Nephron (organoid): ENCODE measurements around the gene STAT2.

Source experiments
- H3K27ac Mint-ChIP-seq, 3 experiments: 2 replicates each; pipeline ENCODE4 v1.8.0; 2020; ENCODE audit warnings: mixed read lengths in 3 of 3, mild to moderate bottlenecking in 2 of 3, moderate library complexity in 1 of 3
- H3K27me3 Mint-ChIP-seq: 2 replicates; pipeline ENCODE4 v1.8.0; 2021; ENCODE audit warnings: low read depth, mild to moderate bottlenecking, moderate library complexity, mixed read lengths
- H3K36me3 Mint-ChIP-seq: 2 replicates; pipeline ENCODE4 v1.8.0; 2020; ENCODE audit warnings: low read depth, mixed read lengths
- H3K4me1 Mint-ChIP-seq: 2 replicates; pipeline ENCODE4 v1.8.0; 2020; ENCODE audit warnings: mixed read lengths
- H3K4me3 Mint-ChIP-seq, 3 experiments: 2 replicates each; pipeline ENCODE4 v1.8.0; 2020; ENCODE audit warnings: mild to moderate bottlenecking in 3 of 3, mixed read lengths in 3 of 3, moderate library complexity in 2 of 3
- H3K9me3 Mint-ChIP-seq: 2 replicates; pipeline ENCODE4 v1.8.0; 2020; ENCODE audit warnings: mixed read lengths
- TF ChIP-seq, protein P1 (sequence below), 3 experiments: fragments of 200-600 bp; sonication (generic); IDR thresholded peaks; one replicate each; pipeline ENCODE4 v1.5.0; 2021; ENCODE audit warnings: antibody characterized with exemption in 3 of 3; ENCODE audit not compliant: unreplicated experiment in 3 of 3

The STAT2 gene

GRCh38 chr12:56362130-56363059, 2.5 kb upstream of the STAT2 start, which contains the start of gene APOF:
APOF (minus strand) TSS chr12:56362857; CDS start chr12:56362745, 112 bp downstream.
- Mint-ChIP-seq H3K9me3 (no peaks in the 10 kb centered on the region), H3K4me3 (peak within 1 kb of the TSS; percentile 91 to 97 (median 97)), H3K4me1 (peaks cover 15% of the 10 kb centered on the region), H3K27ac (peak within 1 kb of the TSS; percentile 90 to 94 (median 93)), H3K27me3 (no peaks in the 10 kb centered on the region), H3K36me3 (no peaks in the 10 kb centered on the region)
- TF ChIP-seq, protein P1, sequence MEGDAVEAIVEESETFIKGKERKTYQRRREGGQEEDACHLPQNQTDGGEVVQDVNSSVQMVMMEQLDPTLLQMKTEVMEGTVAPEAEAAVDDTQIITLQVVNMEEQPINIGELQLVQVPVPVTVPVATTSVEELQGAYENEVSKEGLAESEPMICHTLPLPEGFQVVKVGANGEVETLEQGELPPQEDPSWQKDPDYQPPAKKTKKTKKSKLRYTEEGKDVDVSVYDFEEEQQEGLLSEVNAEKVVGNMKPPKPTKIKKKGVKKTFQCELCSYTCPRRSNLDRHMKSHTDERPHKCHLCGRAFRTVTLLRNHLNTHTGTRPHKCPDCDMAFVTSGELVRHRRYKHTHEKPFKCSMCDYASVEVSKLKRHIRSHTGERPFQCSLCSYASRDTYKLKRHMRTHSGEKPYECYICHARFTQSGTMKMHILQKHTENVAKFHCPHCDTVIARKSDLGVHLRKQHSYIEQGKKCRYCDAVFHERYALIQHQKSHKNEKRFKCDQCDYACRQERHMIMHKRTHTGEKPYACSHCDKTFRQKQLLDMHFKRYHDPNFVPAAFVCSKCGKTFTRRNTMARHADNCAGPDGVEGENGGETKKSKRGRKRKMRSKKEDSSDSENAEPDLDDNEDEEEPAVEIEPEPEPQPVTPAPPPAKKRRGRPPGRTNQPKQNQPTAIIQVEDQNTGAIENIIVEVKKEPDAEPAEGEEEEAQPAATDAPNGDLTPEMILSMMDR (IDR thresholded peaks at IDR 0.05; ENCODE audit: unreplicated experiment in 3 of 3): no peak

DNA sequence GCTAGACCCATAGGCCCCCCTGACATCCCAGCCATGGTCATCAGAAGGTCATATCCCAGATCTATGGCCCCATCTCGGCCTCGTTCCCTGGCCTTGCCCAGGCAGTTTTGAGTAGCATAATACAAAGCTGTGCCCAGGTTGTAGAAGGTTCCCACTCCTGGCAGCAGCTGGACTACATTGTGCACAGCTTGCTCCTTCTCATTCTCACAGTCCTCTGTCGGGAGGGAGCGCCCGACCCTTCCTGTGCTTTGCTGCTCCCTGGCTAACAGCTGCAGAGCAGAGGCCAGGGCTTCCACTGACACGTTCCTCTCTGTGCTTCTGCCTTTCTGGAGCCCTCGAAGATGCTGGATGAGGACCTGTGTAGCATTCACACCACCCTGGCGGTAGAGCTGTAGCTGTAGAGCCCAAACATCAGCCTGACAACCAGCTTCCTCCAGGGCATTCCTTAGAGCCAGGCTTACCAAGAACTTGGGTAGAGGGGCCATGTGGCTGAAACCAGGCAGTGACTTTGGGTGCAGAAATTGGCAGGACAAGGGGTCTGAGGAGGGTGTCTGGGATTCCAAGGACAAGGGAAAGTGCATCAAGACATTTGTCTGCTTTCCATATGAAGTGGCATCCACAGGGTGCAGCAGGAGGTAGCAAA, 1.7 kb upstream of the STAT2 start:
- Mint-ChIP-seq H3K9me3 (no peaks in the 10 kb centered on the region), H3K27me3 (no peaks in the 10 kb centered on the region), H3K4me1 (peaks cover 15% of the 10 kb centered on the region), H3K36me3 (no peaks in the 10 kb centered on the region), H3K27ac (peak overlapping the region; percentile 90 to 94 (median 93)), H3K4me3 (peak overlapping the region; percentile 91 to 97 (median 97))
- TF ChIP-seq, protein P1 (IDR thresholded peaks at IDR 0.05; ENCODE audit: unreplicated experiment in 3 of 3): no peak

GRCh38 chr12:56358836-56359532, 923 bp downstream of the STAT2 start:
- peaks cover 19% of the 10 kb centered on the region for H3K36me3 Mint-ChIP-seq
- TF ChIP-seq, protein P1 (IDR thresholded peaks at IDR 0.05; ENCODE audit: unreplicated experiment in 3 of 3): no peak
- H3K4me1 Mint-ChIP-seq: peaks cover 15% of the 10 kb centered on the region
- peak overlapping the region; percentile 90 to 94 (median 93) for H3K27ac Mint-ChIP-seq
- peak overlapping the region; percentile 91 to 97 (median 97) for H3K4me3 Mint-ChIP-seq
- no peaks in the 10 kb centered on the region for H3K27me3 Mint-ChIP-seq
- H3K9me3 Mint-ChIP-seq: no peaks in the 10 kb centered on the region

GRCh38 chr12:56351325-56351724, 8.6 kb downstream of the STAT2 start:
- Mint-ChIP-seq H3K27ac (no peak overlapping the region), H3K36me3 (peaks cover 63% of the 10 kb centered on the region), H3K9me3 (no peaks in the 10 kb centered on the region), H3K4me1 (no peaks in the 10 kb centered on the region), H3K4me3 (no peak overlapping the region), H3K27me3 (no peaks in the 10 kb centered on the region)
- TF ChIP-seq, protein P1 (IDR thresholded peaks at IDR 0.05; ENCODE audit: unreplicated experiment in 3 of 3): no peak

- Mint-ChIP-seq H3K4me3 (no peak overlapping the region), H3K36me3 (peaks cover 65% of the 10 kb centered on the region), H3K4me1 (no peaks in the 10 kb centered on the region), H3K27ac (no peak overlapping the region), H3K9me3 (no peaks in the 10 kb centered on the region), H3K27me3 (no peaks in the 10 kb centered on the region)
- TF ChIP-seq, protein P1 (IDR thresholded peaks at IDR 0.05; ENCODE audit: unreplicated experiment in 3 of 3): no peak
Observed at GRCh38 chr12:56350662-56351061, 9.2 kb downstream of the STAT2 start.
